Gastroesophageal sphincter (tissue), 4 donors: Measurements from ENCODE around the gene FLOT1. TPM values are rescaled to one million over a fixed set of nuclear protein-coding genes. Genes with fewer than 3 reads are reported as not detected.

ENCODE experiments used
- ATAC-seq: fragments of 150-250 bp; one replicate; pipeline ENCODE4 v1.9.1; 2016; ENCODE audit warnings: mild to moderate bottlenecking, moderate library complexity
- H3K27ac ChIP-seq, 4 donors: fragments of 200-600 bp; sonication (generic) in 3 of 4; 1 replicate in 3 of 4; 2 replicates in 1 of 4; pipeline ENCODE4 v1.5.1; 2016 to 2019
- H3K27me3 ChIP-seq: fragments of 200-600 bp; sonication (generic); one replicate; pipeline ENCODE4 v1.5.1; 2019
- H3K36me3 ChIP-seq, 2 donors: fragments of 200-600 bp; sonication (generic); one replicate each; pipeline ENCODE4 v1.5.1; 2019; ENCODE audit warnings: control low read depth in 1 of 2
- H3K4me1 ChIP-seq, 3 donors: fragments of 200-600 bp; sonication (generic); 1 replicate in 2 of 3; 2 replicates in 1 of 3; pipeline ENCODE4 v1.5.1; 2016 to 2019; ENCODE audit warnings: control low read depth in 2 of 3
- H3K4me3 ChIP-seq, 2 donors: fragments of 200-600 bp; sonication (generic); one replicate each; pipeline ENCODE4 v1.5.1; 2019; ENCODE audit warnings: mild to moderate bottlenecking in 1 of 2, moderate library complexity in 1 of 2
- H3K9me3 ChIP-seq, 3 donors: fragments of 200-600 bp; sonication (generic); one replicate each; pipeline ENCODE4 v1.5.1; 2017 to 2019; ENCODE audit warnings: control low read depth in 2 of 3
- EP300 ChIP-seq: sonication (generic); formaldehyde crosslinking; IDR thresholded peaks from one replicate; pipeline ENCODE4 v1.6.1; 2017; ENCODE audit warnings: antibody characterized with exemption, mild to moderate bottlenecking
- POLR2A ChIP-seq, 2 donors: fragments of 450-650 bp; IDR thresholded peaks; one replicate each; pipeline ENCODE4 v1.6.1; 2017; ENCODE audit warnings: antibody characterized with exemption in 2 of 2, mild to moderate bottlenecking in 2 of 2, moderate library complexity in 1 of 2
- POLR2AphosphoS5 ChIP-seq: sonication (generic); formaldehyde crosslinking; IDR thresholded peaks from one replicate; pipeline ENCODE4 v1.6.1; 2017; ENCODE audit warnings: antibody characterized with exemption
- WGBS, 2 donors: methylation state at CpG; one replicate each; pipeline ENCODE4 v1.1.5; 2018; ENCODE audit warnings: low coverage in 1 of 2; 5-methylcytosine and 5-hydroxymethylcytosine counted together
- total RNA-seq, 4 donors: library from RNA; depleted of rRNA; stranded (reverse); fragments of >200 nt; gene quantifications; one replicate each; pipeline ENCODE4 v1.1.0, GENCODE V29; 2016
- TF ChIP-seq, protein P1 (sequence below), 4 experiments: fragments of 200-600 bp in 2 of 4; fragments of 450-650 bp in 2 of 4; sonication (generic) in 1 of 4; IDR thresholded peaks; one replicate each; pipeline ENCODE4 v1.5.1; 2017 to 2019; ENCODE audit warnings: antibody characterized with exemption in 4 of 4, mild to moderate bottlenecking in 2 of 4, moderate library complexity in 2 of 4

Gene FLOT1
- total RNA-seq, 4 donors from 2014 or later: 104 to 191 (median 152) TPM

DNA sequence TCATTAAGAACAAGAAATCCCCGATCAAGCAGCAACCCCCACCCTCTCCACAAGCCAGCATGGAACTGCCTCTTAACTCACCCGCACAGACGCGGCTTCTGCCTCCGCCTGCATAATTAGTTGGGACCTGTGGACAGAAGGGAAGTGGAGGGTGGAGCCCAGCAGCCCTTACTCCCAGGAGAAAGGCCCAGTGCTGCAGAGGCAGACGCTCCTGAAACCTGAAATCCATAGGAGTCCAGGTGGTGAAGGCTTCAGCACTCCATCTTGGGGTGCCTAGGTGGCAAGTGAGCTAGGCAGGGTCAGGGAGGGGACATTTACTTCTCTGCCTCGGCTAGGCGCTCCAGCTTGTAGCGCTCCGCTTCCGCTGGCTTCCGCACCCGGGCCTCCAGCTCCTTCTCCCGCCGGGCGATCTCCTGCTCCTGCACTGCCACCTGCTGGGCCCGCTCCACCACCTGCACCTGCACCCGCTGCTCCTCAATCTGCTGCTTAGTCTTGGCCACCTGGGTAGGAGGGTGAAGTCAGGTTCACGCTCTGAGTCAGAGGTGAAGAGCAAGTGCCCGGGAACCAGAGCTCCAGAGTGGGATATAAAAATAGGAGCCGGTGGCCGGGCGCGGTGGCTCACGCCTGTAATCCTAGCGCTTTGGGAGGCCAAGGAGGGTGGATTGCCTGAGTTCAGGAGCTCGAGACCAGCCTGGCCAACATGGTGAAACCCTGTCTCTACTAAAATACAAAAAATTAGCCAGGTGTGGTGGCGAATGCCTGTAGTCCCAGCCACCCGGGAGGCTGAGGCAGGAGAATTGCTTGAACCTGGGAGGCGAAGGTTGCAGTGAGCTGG lies 11.7 kb downstream of the FLOT1 start:
- Histone ChIP-seq H3K27me3 (no peaks in the 10 kb centered on the region), H3K36me3 (peaks cover 0 to 99% of the 10 kb centered on the region in 2 donors), H3K4me1 (peaks cover 0 to 45% (median 0%) of the 10 kb centered on the region in 3 donors), H3K9me3 (no peaks in the 10 kb centered on the region), H3K4me3 (no peak overlapping the region), H3K27ac (peak overlapping the region in 3 of 4 donors; percentile 21 to 65 (median 55))
- ATAC-seq: peak; percentile 85
- 49 to 55% methylated on average over 3 to 11 of the region's 30 CpGs for WGBS, 2 donors
- TF ChIP-seq, protein P1, sequence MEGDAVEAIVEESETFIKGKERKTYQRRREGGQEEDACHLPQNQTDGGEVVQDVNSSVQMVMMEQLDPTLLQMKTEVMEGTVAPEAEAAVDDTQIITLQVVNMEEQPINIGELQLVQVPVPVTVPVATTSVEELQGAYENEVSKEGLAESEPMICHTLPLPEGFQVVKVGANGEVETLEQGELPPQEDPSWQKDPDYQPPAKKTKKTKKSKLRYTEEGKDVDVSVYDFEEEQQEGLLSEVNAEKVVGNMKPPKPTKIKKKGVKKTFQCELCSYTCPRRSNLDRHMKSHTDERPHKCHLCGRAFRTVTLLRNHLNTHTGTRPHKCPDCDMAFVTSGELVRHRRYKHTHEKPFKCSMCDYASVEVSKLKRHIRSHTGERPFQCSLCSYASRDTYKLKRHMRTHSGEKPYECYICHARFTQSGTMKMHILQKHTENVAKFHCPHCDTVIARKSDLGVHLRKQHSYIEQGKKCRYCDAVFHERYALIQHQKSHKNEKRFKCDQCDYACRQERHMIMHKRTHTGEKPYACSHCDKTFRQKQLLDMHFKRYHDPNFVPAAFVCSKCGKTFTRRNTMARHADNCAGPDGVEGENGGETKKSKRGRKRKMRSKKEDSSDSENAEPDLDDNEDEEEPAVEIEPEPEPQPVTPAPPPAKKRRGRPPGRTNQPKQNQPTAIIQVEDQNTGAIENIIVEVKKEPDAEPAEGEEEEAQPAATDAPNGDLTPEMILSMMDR (IDR thresholded peaks at IDR 0.05): peak in 3 of 4 experiments; percentile 66 to 80 (median 69)
- TF ChIP-seq EP300 (no peak), POLR2AphosphoS5 (peak; percentile 10)

DNA sequence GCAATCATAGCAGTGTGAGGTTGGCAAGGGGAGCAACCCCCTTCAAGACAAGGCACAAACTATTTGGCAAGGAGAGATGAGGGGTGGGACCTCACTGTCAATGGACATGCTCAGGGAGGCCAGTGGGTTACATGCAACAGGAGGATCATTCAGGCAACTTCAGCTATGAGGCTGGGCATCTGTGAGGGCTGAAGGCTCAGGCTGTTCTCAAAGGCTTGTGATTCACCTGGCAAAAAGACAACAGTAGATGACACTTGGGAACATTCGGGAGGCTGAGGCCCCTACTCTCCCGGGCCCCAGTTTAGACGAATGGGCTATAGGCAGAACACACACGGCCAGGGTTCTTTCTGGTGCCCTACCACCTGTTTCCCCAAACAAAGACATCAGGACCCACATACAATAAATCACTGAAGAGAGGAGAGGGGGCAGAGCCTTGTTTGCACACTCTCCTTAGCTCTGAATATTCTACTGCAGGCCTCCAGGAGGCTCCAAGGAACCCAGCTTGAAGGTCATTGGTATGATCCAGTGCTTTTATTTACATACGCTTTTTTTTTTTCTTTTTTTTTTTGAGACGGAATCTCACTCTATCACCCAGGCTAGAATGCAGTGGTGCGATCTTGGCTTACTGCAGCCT lies 14.4 kb downstream of the FLOT1 start:
- ATAC-seq: no peak
- Histone ChIP-seq H3K4me3 (no peak overlapping the region), H3K27ac (peak overlapping the region in 3 of 4 donors; percentile 10 to 97 (median 28)), H3K27me3 (no peaks in the 10 kb centered on the region), H3K9me3 (no peaks in the 10 kb centered on the region), H3K36me3 (peaks cover 0 to 99% of the 10 kb centered on the region in 2 donors), H3K4me1 (peaks cover 0 to 69% (median 1%) of the 10 kb centered on the region in 3 donors)
- WGBS, 2 donors: 20 to 43% methylated on average over 1 to 4 of the region's 7 CpGs
- TF ChIP-seq POLR2A (IDR thresholded peaks at IDR 0.05): no peak
- TF ChIP-seq EP300: no peak
- TF ChIP-seq, protein P1 (IDR thresholded peaks at IDR 0.05): peak in 1 of 4 experiments; percentile 3

DNA sequence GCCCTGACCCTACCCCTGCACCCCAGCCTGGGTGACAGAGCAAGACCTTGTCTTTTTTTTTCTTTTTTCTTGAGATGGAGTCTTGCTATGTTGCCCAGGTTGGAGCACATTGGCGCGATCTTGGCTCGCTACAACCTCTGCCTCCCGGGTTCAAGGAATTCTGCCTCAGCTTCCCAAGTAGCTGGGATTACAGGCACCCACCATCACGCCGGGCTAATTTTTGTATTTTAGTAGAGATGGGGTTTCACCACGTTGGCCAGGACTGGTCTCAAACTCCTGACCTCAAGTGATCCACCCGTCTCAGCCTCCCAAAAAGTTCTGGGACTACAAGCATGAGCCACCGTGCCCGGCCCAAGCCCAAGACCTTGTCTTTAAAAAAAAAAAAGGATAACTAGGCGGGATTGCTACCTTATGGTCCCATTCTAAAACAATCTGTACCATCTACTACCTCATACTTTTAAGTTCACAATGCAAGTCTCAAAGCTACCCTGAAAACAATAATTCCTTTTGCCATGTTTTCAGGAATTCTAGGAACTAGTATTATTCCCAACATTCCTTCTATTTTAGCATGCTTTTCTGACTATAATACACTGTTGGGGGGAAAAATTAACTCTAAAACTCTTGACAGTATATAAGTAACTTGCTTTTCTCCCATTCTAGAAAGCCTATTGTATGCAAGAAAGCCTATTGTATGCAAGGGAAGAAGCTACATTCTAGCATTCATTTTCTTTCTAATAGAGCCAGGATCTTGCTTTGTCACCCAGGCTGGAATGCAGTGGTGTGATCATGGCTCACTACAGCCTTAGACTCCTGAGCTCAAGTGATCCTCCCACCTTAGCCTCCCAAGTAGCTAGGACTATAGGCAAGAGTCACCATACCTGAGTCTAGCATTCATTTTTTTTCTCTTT lies 15.7 kb downstream of the FLOT1 start:
- no peaks in the 10 kb centered on the region for H3K27me3 ChIP-seq
- peaks cover 2 to 82% (median 13%) of the 10 kb centered on the region in 3 donors for H3K4me1 ChIP-seq
- TF ChIP-seq, protein P1 (IDR thresholded peaks at IDR 0.05): no peak
- TF ChIP-seq EP300: no peak
- no peak for TF ChIP-seq POLR2A (IDR thresholded peaks at IDR 0.05)
- TF ChIP-seq POLR2AphosphoS5: no peak
- H3K4me3 ChIP-seq: no peak overlapping the region
- WGBS, 2 donors: 81 to 89% methylated on average over 8 to 11 of the region's 11 CpGs
- H3K9me3 ChIP-seq: no peaks in the 10 kb centered on the region
- H3K36me3 ChIP-seq: peaks cover 0 to 92% of the 10 kb centered on the region in 2 donors
- ATAC-seq: no peak
- peak overlapping the region in 3 of 4 donors; percentile 12 to 97 (median 94) for H3K27ac ChIP-seq

DNA sequence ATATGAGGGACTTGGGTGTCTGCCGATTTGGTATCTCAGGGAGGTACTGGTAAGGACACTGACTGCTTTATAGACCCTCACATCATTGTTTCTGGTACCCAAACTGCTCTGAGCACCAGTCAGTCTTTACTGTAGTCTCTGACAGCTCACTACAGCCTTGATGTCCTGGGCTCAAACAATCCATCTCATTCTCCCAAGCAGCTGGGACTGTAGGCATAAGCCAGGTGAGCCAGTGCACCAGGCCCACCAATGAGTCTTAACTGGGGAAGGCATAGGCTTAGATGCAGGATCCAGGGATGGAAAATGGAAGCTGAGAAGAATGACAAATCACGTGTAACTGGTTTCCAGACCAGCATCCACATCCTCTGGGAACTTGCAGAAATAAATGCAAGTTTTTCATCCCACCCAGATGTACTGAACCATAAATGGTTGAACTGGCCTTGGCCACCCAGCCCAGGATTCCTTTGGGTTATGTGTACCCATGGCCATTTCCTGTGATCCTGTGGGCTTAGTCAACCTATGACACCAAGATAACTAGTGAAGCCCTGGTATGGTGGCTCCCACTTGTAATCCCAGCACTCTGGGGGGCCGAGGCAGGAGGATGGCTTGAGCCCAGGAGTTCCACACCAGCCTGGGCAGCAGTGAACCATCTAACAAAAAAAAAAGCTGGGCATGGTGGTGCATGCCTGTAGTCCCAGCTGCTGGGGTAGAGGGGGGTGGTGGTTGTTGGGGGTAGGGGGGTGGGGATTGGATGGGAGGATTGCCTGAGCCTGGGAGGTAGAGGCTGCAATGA lies 16.6 kb downstream of the FLOT1 start:
- ATAC-seq: no peak
- Histone ChIP-seq H3K9me3 (no peaks in the 10 kb centered on the region), H3K36me3 (peaks cover 0 to 85% of the 10 kb centered on the region in 2 donors), H3K27me3 (no peaks in the 10 kb centered on the region), H3K4me3 (no peak overlapping the region), H3K4me1 (peaks cover 2 to 77% (median 13%) of the 10 kb centered on the region in 3 donors), H3K27ac (peak overlapping the region in 3 of 4 donors; percentile 12 to 97 (median 94))
- no peak for TF ChIP-seq EP300
- TF ChIP-seq POLR2AphosphoS5: peak; percentile 19
- 33 to 42% methylated on average over 2 of the region's 3 CpGs for WGBS, 2 donors
